IPS DF 4.7 (cell line): ENCODE data around the gene DNAJB13.

Experiments
- DNase-seq: peaks from one replicate; pipeline ENCODE4 v3.0.0-alpha.2; 2013; ENCODE audit warnings: low spot score; ENCODE audit errors: extremely low read depth

DNAJB13 gene

DNA sequence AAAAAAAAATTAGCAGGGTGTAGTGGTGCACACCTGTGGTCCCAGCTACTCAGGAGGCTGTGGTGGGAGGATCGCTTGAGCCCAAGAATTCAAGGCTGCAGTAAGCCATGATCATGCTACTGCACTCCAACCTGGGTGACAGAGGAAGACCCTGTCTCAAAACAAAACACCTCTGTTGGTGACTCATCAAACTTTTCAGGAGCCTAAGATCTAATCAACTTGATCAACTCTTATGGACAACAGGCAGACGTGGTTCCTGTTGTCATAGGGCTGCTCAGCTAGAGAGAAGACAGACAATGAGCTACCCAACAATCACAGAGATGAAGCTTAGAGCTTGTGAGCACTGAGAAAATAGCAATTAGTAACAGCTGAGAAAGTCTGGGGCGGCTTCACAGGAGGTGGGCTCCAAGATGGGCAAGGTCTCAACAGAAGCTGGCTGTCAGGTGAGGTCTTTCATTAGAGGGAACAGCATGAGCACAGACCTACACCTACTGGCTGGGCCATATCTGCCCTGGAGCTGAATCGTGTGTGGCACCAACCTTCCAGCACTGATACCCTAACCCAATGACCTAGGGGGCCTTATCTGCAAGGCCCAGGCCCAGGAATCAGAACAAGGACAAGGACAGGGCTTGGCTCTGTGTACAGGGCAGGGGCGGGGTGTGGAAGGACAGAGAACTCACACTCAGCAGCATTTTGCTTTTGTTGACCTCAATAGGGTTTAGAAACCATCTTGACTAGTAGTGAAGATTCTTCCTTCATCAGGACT lies 65.3 kb downstream of the DNAJB13 start:
- no peak for DNase-seq

DNA sequence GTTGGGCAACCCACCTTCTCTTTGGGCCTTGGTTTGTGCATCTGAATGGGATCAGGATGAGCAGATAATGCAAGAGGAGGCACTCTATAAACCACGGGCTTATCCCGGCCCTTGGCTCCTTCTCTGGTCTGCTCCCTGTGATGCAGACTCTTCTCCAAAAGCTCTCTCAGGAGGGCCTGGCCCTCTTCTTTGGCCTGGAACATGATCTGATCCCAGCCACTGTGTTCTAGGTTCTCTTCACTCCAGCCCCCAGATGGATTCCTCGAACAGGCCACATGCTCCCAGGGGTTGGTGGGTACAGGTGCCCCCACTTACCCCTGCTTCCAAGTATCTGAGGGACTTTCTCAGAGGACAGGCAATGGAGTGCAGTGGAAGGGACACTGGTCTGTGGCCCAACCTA lies 66.8 kb downstream of the DNAJB13 start:
- no peak for DNase-seq

- DNase-seq: no peak
Observed at GRCh38 chr11:74018331-74019005, 67.6 kb downstream of the DNAJB13 start.

GRCh38 chr11:74019104-74019738 lies 68.4 kb downstream of the DNAJB13 start:
- DNase-seq: no peak

- no peak for DNase-seq
Observed at GRCh38 chr11:74019860-74020259, 69.0 kb downstream of the DNAJB13 start.
